K562 (cell line): Measurements from ENCODE around the gene KCNC3. TPM values are rescaled to one million over a fixed set of nuclear protein-coding genes. Genes with fewer than 3 reads are reported as not detected.

ENCODE experiments used
- AFF1 ChIP-seq, 2 experiments: fragments of 450-650 bp; IDR thresholded peaks; 2 replicates each; pipeline ENCODE4 v1.6.1; 2018; ENCODE audit warnings: mild to moderate bottlenecking in 2 of 2, low read depth in 1 of 2; ENCODE audit not compliant: partially characterized antibody in 2 of 2
- BRF2 ChIP-seq: IDR thresholded peaks from 3 replicates; pipeline ENCODE4 v1.6.1; 2011; ENCODE audit warnings: borderline replicate concordance, mild to moderate bottlenecking; ENCODE audit not compliant: insufficient read length, insufficient read depth
- CTBP1 ChIP-seq: fragments of 450-650 bp; IDR thresholded peaks from 2 replicates; pipeline ENCODE4 v1.6.1; 2016; ENCODE audit warnings: borderline replicate concordance
- E4F1 ChIP-seq: fragments of 250-450 bp; sonication (Bioruptor Pico); IDR thresholded peaks from 2 replicates; pipeline ENCODE4 v1.5.0; 2021; ENCODE audit warnings: mild to moderate bottlenecking, borderline replicate concordance
- MXI1 ChIP-seq: IDR thresholded peaks from 2 replicates; pipeline ENCODE4 v1.6.1; 2011; ENCODE audit warnings: low read depth, mild to moderate bottlenecking, improper control_type of control experiment, low read length
- NCOR1 ChIP-seq: fragments of 450-650 bp; IDR thresholded peaks from 2 replicates; pipeline ENCODE4 v1.6.1; 2016; ENCODE audit warnings: mild to moderate bottlenecking, moderate library complexity
- NR0B1 ChIP-seq: fragments of 450-650 bp; IDR thresholded peaks from one replicate; pipeline ENCODE4 v1.6.1; 2018; ENCODE audit warnings: mild to moderate bottlenecking, moderate library complexity; ENCODE audit not compliant: partially characterized antibody
- POLR2AphosphoS5 ChIP-seq: IDR thresholded peaks from 2 replicates; pipeline ENCODE4 v1.6.1; 2011; ENCODE audit warnings: mild to moderate bottlenecking, low read depth, low read length, moderate library complexity; ENCODE audit not compliant: control insufficient read depth, insufficient read depth
- SRSF7 ChIP-seq: fragments of 200-400 bp; formaldehyde crosslinking; optimal IDR thresholded peaks from 2 replicates; pipeline ENCODE3; 2017; ENCODE audit warnings: mild to moderate bottlenecking, low read depth, low read length
- TCF15 ChIP-seq: fragments of 250-450 bp; sonication (Bioruptor Pico); IDR thresholded peaks from 2 replicates; pipeline ENCODE4 v1.8.0; 2022; ENCODE audit warnings: moderate library complexity, mild to moderate bottlenecking, inconsistent platforms
- ZBTB34 ChIP-seq: fragments of 250-450 bp; sonication (Bioruptor Pico); IDR thresholded peaks from 2 replicates; pipeline ENCODE4 v1.8.0; 2021; ENCODE audit warnings: mild to moderate bottlenecking, moderate library complexity
- polyA plus RNA-seq, 8 experiments: library from polyadenylated mRNA; depleted of rRNA in 4 of 8; stranded (reverse) in 5 of 8; unstranded in 3 of 8; fragments of >200 nt; fragmentation: Nextera tagmentation in 2 of 8; fragmentation: Illumina TruSeq in 1 of 8; extraction: Ambion mirVana in 2 of 8; extraction: Trizol in 1 of 8; gene quantifications; 2 replicates each; pipeline versions ENCODE4 v1.2.1 to v1.2.3, GENCODE V29; 2011 to 2014; ENCODE audit warnings: inconsistent platforms in 1 of 8, missing spikeins in 1 of 8
- total RNA-seq, 7 experiments: library from RNA; depleted of rRNA in 6 of 7; stranded (reverse); fragments of >200 nt in 6 of 7; fragmentation: Illumina TruSeq in 2 of 7; extraction: Trizol in 2 of 7; gene quantifications; 2 replicates each; pipeline versions ENCODE4 v1.2.1 to v1.2.3, GENCODE V29; 2011 to 2021; ENCODE audit warnings: low replicate concordance in 1 of 7

Gene KCNC3
- total and polyA plus RNA-seq, 9 of the 15 experiments (the other 6 are each of a cell fraction or from before 2014, with no cell fraction given) = 0.03 to 26.2 (median 2.0) TPM

GRCh38 chr19:50264483-50265186, 64.5 kb downstream of the KCNC3 start (continued):
- TF ChIP-seq E4F1 (CRISPR knock-in tag) (no peak), POLR2AphosphoS5 (no peak), ZBTB34 (no peak), SRSF7 (no peak), CTBP1 (no peak), NCOR1 (no peak), MXI1 (no peak), AFF1 (IDR thresholded peaks at IDR 0.05; ENCODE audit: low read depth in 1 of 2, partially characterized antibody in 2 of 2) (no peak), TCF15 (CRISPR knock-in tag) (no peak), BRF2 (no peak), NR0B1 (no peak)
